ENCODE data around the gene AIRE. TPM values are rescaled to one million over a fixed set of nuclear protein-coding genes. Genes with fewer than 3 reads are reported as not detected.
"Not testable (repeated sequence)": the region's sequence is repeated elsewhere in the genome, so short reads cannot be mapped to it uniquely, and the experiment has no call there.

The AIRE gene
- total RNA-seq, 2 experiments from 2014 or later: not detected

GRCh38 chr21:44300262-44300959 lies 14.7 kb downstream of the AIRE start:
- peaks cover 56% of the 10 kb centered on the region for H3K4me1 Mint-ChIP-seq (ENCODE audit: low read depth)
- CTCF ChIA-PET: interaction anchor here (1.5 kb wide), 2 partner anchors 10 to 38 kb away, joined by 3 to 4 read pairs; no protein-coding TSS in a partner anchor

GRCh38 chr21:44301141-44301540 lies 15.5 kb downstream of the AIRE start:
- ChIA-PET CTCF (interaction anchor here (0.8 to 1.5 kb wide), 3 partner anchors 9 to 137 kb away, joined by 3 to 4 read pairs (median 3); no protein-coding TSS in a partner anchor), POLR2A (interaction anchor here (0.6 to 1.3 kb wide), 3 partner anchors 16 to 215 kb away, joined by 3 read pairs; no protein-coding TSS in a partner anchor)
- TF ChIP-seq CTCF (IDR thresholded peaks at IDR 0.05): no peak
- peak overlapping the region; percentile 82 for H3K27ac Mint-ChIP-seq
- peak overlapping the region; percentile 81 for H3K4me3 Mint-ChIP-seq
- H3K4me1 Mint-ChIP-seq (ENCODE audit: low read depth): peaks cover 54% of the 10 kb centered on the region
- no peaks in the 10 kb centered on the region for H3K9me3 Mint-ChIP-seq
- peaks cover 9% of the 10 kb centered on the region for H3K36me3 Mint-ChIP-seq (ENCODE audit: low read depth)
- ATAC-seq: no peak
- intact Hi-C loops (cut with micrococcal nuclease): no loop called here
- DNase-seq: no peak
- H3K27me3 Mint-ChIP-seq: no peaks in the 10 kb centered on the region

More at GRCh38 chr21:44300262-44300959, 14.7 kb downstream of the AIRE start:
- DNase-seq (peak; percentile 71), ATAC-seq (peak; percentile 29)
- POLR2A ChIA-PET: interaction anchor here (0.8 kb wide), 1 partner anchor 258 kb away, joined by 5 read pairs; no protein-coding TSS in a partner anchor
- Mint-ChIP-seq H3K27me3 (no peaks in the 10 kb centered on the region), H3K36me3 (ENCODE audit: low read depth) (peaks cover 9% of the 10 kb centered on the region), H3K9me3 (no peaks in the 10 kb centered on the region), H3K27ac (peak overlapping the region; percentile 82), H3K4me3 (peak overlapping the region; percentile 94)
- no peak for TF ChIP-seq CTCF (IDR thresholded peaks at IDR 0.05)
- intact Hi-C loops (cut with micrococcal nuclease): no loop called here

- Mint-ChIP-seq H3K27me3 (no peaks in the 10 kb centered on the region), H3K4me3 (peak overlapping the region; percentile 11), H3K9me3 (no peaks in the 10 kb centered on the region), H3K36me3 (ENCODE audit: low read depth) (peaks cover 9% of the 10 kb centered on the region), H3K4me1 (ENCODE audit: low read depth) (peaks cover 54% of the 10 kb centered on the region), H3K27ac (no peak overlapping the region)
- TF ChIP-seq CTCF (IDR thresholded peaks at IDR 0.05): no peak
- no peak for DNase-seq
- intact Hi-C loops (cut with micrococcal nuclease): no loop called here
- no peak for ATAC-seq
- ChIA-PET POLR2A (interaction anchor here (0.6 to 1.3 kb wide), 3 partner anchors 16 to 216 kb away, joined by 3 read pairs; no protein-coding TSS in a partner anchor), CTCF (interaction anchor here (0.8 kb wide), 1 partner anchor 136 kb away, joined by 3 read pairs; no protein-coding TSS in a partner anchor)
Observed at GRCh38 chr21:44301961-44302406, 16.3 kb downstream of the AIRE start.

- Mint-ChIP-seq H3K4me1 (ENCODE audit: low read depth) (peaks cover 48% of the 10 kb centered on the region), H3K4me3 (peak overlapping the region; percentile 11), H3K36me3 (ENCODE audit: low read depth) (peaks cover 12% of the 10 kb centered on the region)
- POLR2A ChIA-PET: interaction anchor here (1.1 to 1.3 kb wide), 2 partner anchors 12 to 15 kb away, joined by 3 read pairs; no protein-coding TSS in a partner anchor
- CTCF ChIA-PET; H3K27ac Mint-ChIP-seq; intact Hi-C loops (cut with micrococcal nuclease); H3K27me3 Mint-ChIP-seq; H3K9me3 Mint-ChIP-seq; ATAC-seq: not testable (repeated sequence)
- DNase-seq: peak; percentile 21
Observed at GRCh38 chr21:44302573-44303401, 17.1 kb downstream of the AIRE start.

- Mint-ChIP-seq H3K27me3 (no peaks in the 10 kb centered on the region), H3K36me3 (ENCODE audit: low read depth) (peaks cover 13% of the 10 kb centered on the region), H3K27ac (peak overlapping the region; percentile 49), H3K9me3 (no peaks in the 10 kb centered on the region), H3K4me3 (peak overlapping the region; percentile 33), H3K4me1 (ENCODE audit: low read depth) (peaks cover 42% of the 10 kb centered on the region)
- no peak for TF ChIP-seq CTCF (IDR thresholded peaks at IDR 0.05)
- intact Hi-C loops (cut with micrococcal nuclease): no loop called here
- ChIA-PET CTCF (interaction anchor here (1.2 kb wide), 1 partner anchor 290 kb away, joined by 3 read pairs; no protein-coding TSS in a partner anchor), POLR2A (interaction anchor here (1.1 kb wide), 1 partner anchor 12 kb away, joined by 3 read pairs; no protein-coding TSS in a partner anchor)
- no peak for ATAC-seq
- DNase-seq: no peak
Observed at GRCh38 chr21:44303490-44303981, 17.9 kb downstream of the AIRE start.

Data from activated CD8-positive, alpha-beta T cell treated with anti-CD3 and anti-CD28 coated beads for 36 hours (primary cell).